Adipose tissue (tissue), 3 donors: Measurements from ENCODE around the gene CPED1. TPM values are rescaled to one million over a fixed set of nuclear protein-coding genes. Genes with fewer than 3 reads are reported as not detected.
"Not testable (repeated sequence)": the region's sequence is repeated elsewhere in the genome, so short reads cannot be mapped to it uniquely, and the experiment has no call there.

Source experiments
- H3K27ac ChIP-seq: one replicate; pipeline ENCODE4 v1.5.1; 2013; ENCODE audit warnings: low read depth, low read length
- WGBS, 3 donors: extraction: QIAGEN DNeasy Blood & Tissue Kit; methylation state at CpG; one replicate each; pipeline ENCODE4 v1.1.7; 2013; 5-methylcytosine and 5-hydroxymethylcytosine counted together
- polyA plus RNA-seq, 3 donors: library from polyadenylated mRNA; stranded (reverse); fragments of 200-250 nt; gene quantifications; one replicate each; pipeline ENCODE4 v1.2.3, GENCODE V29; 2013
- donor health status: healthy with polysubstance abuse.
- donor health status: Bipolar disorder and iron deficiency.
- donor health status: healthy.

CPED1 gene
- polyA plus RNA-seq, 3 donors = 0.92 to 15.1 (median 13.9) TPM

GRCh38 chr7:121178452-121178851 is 189.9 kb downstream of the CPED1 start:
- no peak overlapping the region for H3K27ac ChIP-seq
- 89 to 92% (median 91%) methylated on average over 3 of the region's 3 CpGs for WGBS, 3 donors

- 68 to 82% (median 76%) methylated on average over 2 of the region's 2 CpGs for WGBS, 3 donors
Observed at GRCh38 chr7:121178869-121179497, 190.5 kb downstream of the CPED1 start.

GRCh38 chr7:121180436-121181063 is 192.0 kb downstream of the CPED1 start:
- WGBS, 3 donors = 80 to 88% (median 84%) methylated on average over 4 of the region's 4 CpGs
- H3K27ac ChIP-seq = no peak overlapping the region

More at GRCh38 chr7:121178869-121179497, 190.5 kb downstream of the CPED1 start:
- no peak overlapping the region for H3K27ac ChIP-seq

- WGBS, 3 donors = 80 to 91% (median 89%) methylated on average over 1 of the region's 1 CpG
- H3K27ac ChIP-seq = no peak overlapping the region
Observed at GRCh38 chr7:121181357-121181756, 192.8 kb downstream of the CPED1 start.

GRCh38 chr7:121182281-121182680 is 193.8 kb downstream of the CPED1 start:
- H3K27ac ChIP-seq = no peak overlapping the region

- no peak overlapping the region for H3K27ac ChIP-seq
Observed at GRCh38 chr7:121182902-121183301, 194.4 kb downstream of the CPED1 start.

- H3K27ac ChIP-seq = not testable (repeated sequence)
- WGBS, 3 donors = 90 to 94% (median 93%) methylated on average over 4 of the region's 4 CpGs
Observed at GRCh38 chr7:121183883-121184282, 195.4 kb downstream of the CPED1 start.

- no peak overlapping the region for H3K27ac ChIP-seq
- 60 to 83% (median 77%) methylated on average over 1 of the region's 1 CpG for WGBS, 3 donors
Observed at GRCh38 chr7:121186746-121187145, 198.2 kb downstream of the CPED1 start.

- WGBS, 3 donors = 89 to 91% (median 90%) methylated on average over 3 of the region's 3 CpGs
- no peak overlapping the region for H3K27ac ChIP-seq
Observed at GRCh38 chr7:121187222-121187621, 198.7 kb downstream of the CPED1 start.

- H3K27ac ChIP-seq = no peak overlapping the region
Observed at GRCh38 chr7:121187676-121188075, 199.2 kb downstream of the CPED1 start.

- H3K27ac ChIP-seq = no peak overlapping the region
- WGBS, 3 donors = 75 to 85% (median 78%) methylated on average over 3 of the region's 3 CpGs
Observed at GRCh38 chr7:121192834-121193233, 204.3 kb downstream of the CPED1 start.

GRCh38 chr7:121195010-121195409 is 206.5 kb downstream of the CPED1 start:
- no peak overlapping the region for H3K27ac ChIP-seq

- 92 to 93% (median 92%) methylated on average over 3 of the region's 3 CpGs for WGBS, 3 donors
- no peak overlapping the region for H3K27ac ChIP-seq
Observed at GRCh38 chr7:121195874-121196273, 207.4 kb downstream of the CPED1 start.

- H3K27ac ChIP-seq = no peak overlapping the region
Observed at GRCh38 chr7:121196286-121196685, 207.8 kb downstream of the CPED1 start.

- no peak overlapping the region for H3K27ac ChIP-seq
- WGBS, 3 donors = 91 to 96% (median 92%) methylated on average over 3 of the region's 3 CpGs
Observed at GRCh38 chr7:121197455-121197854, 208.9 kb downstream of the CPED1 start.

GRCh38 chr7:121198502-121198901 is 210.0 kb downstream of the CPED1 start:
- no peak overlapping the region for H3K27ac ChIP-seq
- WGBS, 3 donors = 56 to 90% (median 90%) methylated on average over 6 of the region's 6 CpGs

- no peak overlapping the region for H3K27ac ChIP-seq
- WGBS, 3 donors = 90 to 100% (median 92%) methylated on average over 2 of the region's 2 CpGs
Observed at GRCh38 chr7:121202125-121202524, 213.6 kb downstream of the CPED1 start.

GRCh38 chr7:121202834-121203233 is 214.3 kb downstream of the CPED1 start:
- WGBS, 3 donors = 83 to 89% (median 87%) methylated on average over 2 of the region's 2 CpGs
- no peak overlapping the region for H3K27ac ChIP-seq

GRCh38 chr7:121204537-121204936 is 216.0 kb downstream of the CPED1 start:
- WGBS, 3 donors = 57 to 75% (median 68%) methylated on average over 1 of the region's 1 CpG
- no peak overlapping the region for H3K27ac ChIP-seq

GRCh38 chr7:121205777-121206176 is 217.3 kb downstream of the CPED1 start:
- no peak overlapping the region for H3K27ac ChIP-seq

GRCh38 chr7:121211253-121211652 is 222.7 kb downstream of the CPED1 start:
- no peak overlapping the region for H3K27ac ChIP-seq
- 69 to 88% (median 75%) methylated on average over 3 of the region's 3 CpGs for WGBS, 3 donors
